Superior temporal gyrus (tissue), 1 donor: ENCODE measurements around the gene MAPK8.

Experiments used
- DNase-seq: peaks from one replicate; pipeline ENCODE4 v3.0.0-alpha.2; 2016; ENCODE audit errors: extremely low spot score

The MAPK8 gene

DNA sequence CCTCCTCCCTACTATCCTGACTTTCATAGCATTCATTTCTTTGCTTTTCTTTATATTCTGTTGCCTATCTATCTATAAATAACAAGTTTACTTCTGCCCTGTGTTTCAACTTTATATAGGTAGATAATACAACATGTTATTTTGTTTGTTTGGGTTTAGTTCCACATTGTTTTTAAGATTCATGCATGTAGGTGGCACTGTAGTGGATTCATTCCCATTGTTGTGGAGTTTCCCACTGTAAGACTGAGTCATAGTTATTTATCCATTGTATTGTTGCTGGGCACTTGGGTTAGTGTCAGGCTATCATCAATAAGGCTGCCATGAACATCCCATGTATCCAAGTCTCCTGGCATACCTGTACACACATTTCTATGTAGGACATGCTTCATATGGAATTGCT lies 170.7 kb downstream of the MAPK8 start:
- DNase-seq = no peak

DNA sequence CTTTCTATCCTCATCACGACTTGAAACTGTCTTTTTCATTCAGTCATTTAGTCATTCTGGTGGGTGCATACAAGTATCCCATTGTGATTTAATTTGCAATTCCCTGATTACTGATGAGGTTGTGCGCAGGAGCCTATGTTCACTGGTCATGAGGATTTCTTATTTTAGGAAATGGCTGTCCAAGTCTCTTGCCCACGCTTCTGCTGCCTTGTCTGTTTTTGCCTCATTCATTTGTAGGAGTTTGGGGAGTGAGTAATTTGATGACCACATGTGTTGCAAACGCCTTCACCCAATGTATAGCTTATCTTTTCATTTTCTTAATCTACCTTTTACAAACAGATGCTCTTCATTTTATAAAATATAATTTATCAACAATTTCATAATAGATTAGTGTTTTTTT lies 171.1 kb downstream of the MAPK8 start:
- DNase-seq = no peak

DNA sequence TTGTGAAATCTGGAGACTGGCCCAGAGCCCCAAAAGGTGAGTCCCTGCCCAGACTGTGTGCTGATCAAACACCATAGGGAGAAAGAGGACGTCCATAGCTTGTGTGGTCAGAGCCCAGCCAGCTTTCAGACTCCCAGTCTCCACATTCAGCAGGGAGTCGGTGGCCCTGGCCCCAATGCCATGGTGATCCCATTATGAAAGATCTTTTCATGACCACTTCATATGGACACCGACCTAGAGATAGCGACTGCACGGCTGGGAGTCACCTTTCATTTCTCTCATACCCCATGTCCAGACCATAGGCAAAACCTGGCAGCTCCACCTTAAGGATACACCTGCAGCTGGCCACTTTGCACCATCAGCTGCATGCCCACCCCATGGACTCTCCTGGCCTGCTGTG lies 172.0 kb downstream of the MAPK8 start:
- no peak for DNase-seq

- no peak for DNase-seq
These were observed 172.7 kb downstream of the MAPK8 start for GRCh38 chr10:48478980-48479811.

DNA sequence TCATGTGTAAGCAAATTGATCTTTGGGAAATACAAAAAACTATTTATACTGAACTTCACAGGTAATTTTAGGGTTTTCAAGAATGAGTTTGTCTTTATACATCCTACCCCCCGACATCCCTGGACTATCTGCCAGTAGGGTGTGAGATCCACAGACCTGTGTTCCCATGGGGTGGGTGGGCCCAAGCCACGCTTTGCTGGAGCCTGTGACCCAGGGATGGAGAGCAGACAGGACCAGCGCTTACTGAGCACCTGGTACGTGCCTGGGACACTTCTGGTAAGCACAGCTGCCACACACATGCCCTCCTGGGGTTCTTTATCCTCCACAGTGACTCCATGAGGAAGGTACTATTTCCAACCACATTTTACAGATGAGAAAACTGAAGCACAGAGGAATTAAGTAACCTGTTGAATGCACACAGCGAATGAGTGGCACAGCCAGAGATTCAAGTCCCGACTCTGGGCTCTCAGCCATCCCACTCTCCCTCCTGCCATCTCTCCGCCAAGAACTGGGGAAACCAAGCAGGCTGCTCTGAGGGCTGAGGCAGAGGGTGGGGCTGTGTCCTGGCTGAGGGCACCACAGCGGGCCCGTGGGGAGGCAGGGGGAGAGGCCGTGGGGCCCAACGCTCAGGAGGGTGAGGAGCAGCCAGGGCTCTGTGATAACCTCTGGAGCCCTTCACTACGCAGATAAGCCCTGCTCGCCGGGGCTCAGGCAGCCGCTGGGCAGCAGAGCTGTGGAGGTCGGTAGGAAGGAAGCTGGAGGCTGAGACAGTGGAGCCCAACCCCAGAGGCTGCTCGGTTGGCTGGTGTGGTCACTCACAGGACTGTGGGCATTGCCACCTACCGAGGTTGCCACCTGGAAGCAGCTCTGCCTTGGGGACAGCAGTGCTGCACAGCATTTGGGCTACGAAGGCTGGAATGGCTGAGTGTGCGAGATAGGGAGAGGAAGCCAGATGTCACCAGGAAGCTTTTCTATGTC lies 174.2 kb downstream of the MAPK8 start:
- no peak for DNase-seq

GRCh38 chr10:48481385-48481784 lies 174.9 kb downstream of the MAPK8 start:
- DNase-seq = no peak

GRCh38 chr10:48482207-48482606 lies 175.7 kb downstream of the MAPK8 start:
- no peak for DNase-seq

GRCh38 chr10:48484911-48485310 lies 178.4 kb downstream of the MAPK8 start:
- DNase-seq = no peak

DNA sequence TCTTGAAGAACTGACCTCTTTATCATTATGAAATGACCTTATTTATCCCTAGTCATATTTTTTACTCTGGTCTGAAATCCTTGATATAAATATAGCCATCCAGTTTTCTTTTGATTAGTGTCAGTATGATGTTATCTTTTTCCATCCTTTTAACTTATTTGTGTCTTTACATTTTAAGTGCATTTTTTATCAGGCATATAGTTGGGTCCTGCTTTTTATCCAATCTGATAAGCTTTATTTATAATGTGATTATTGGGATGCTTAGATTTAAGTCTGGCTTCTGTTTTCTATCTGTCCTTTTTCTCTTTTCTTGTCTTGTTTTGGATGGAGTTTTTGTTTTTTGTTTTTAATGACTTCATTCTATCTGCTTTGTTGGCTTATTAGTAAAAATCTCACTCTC lies 179.2 kb downstream of the MAPK8 start:
- no peak for DNase-seq

GRCh38 chr10:48487244-48487643 lies 180.8 kb downstream of the MAPK8 start:
- no peak for DNase-seq
